H9 (cell line): ENCODE data around the gene ITGB7. TPM values are rescaled to one million over a fixed set of nuclear protein-coding genes. Genes with fewer than 3 reads are reported as not detected.

ENCODE experiments used
- DNase-seq: peaks from one replicate; pipeline ENCODE4 v3.0.0-alpha.2; 2017
- H2AFZ ChIP-seq: one replicate; pipeline ENCODE4 v1.6.1; 2013; ENCODE audit warnings: mild to moderate bottlenecking, low read length, control low read depth, moderate library complexity
- H2AK5ac ChIP-seq: 2 replicates; pipeline ENCODE4 v1.6.1; 2013; ENCODE audit warnings: low read length, control low read depth, mixed read lengths; ENCODE audit not compliant: insufficient read length
- H2BK120ac ChIP-seq: one replicate; pipeline ENCODE4 v1.6.1; 2013; ENCODE audit warnings: low read depth, mild to moderate bottlenecking, low read length, control low read depth, inconsistent platforms; ENCODE audit not compliant: poor library complexity, severe bottlenecking
- H2BK12ac ChIP-seq: 2 replicates; pipeline ENCODE4 v1.6.1; 2013; ENCODE audit warnings: low read length, control low read depth, mixed read lengths, low read depth; ENCODE audit not compliant: insufficient read length
- H2BK15ac ChIP-seq: 2 replicates; pipeline ENCODE4 v1.6.1; 2013; ENCODE audit warnings: low read depth, low read length, control low read depth
- H2BK20ac ChIP-seq: one replicate; pipeline ENCODE4 v1.6.1; 2013; ENCODE audit warnings: low read depth, mild to moderate bottlenecking, low read length, control low read depth, inconsistent platforms; ENCODE audit not compliant: poor library complexity, severe bottlenecking
- H2BK5ac ChIP-seq: 2 replicates; pipeline ENCODE4 v1.6.1; 2013; ENCODE audit warnings: low read length, control low read depth, mixed read lengths; ENCODE audit not compliant: insufficient read length
- H3K14ac ChIP-seq: 2 replicates; pipeline ENCODE4 v1.6.1; 2013; ENCODE audit warnings: low read length, control low read depth; ENCODE audit not compliant: insufficient read depth
- H3K18ac ChIP-seq: 2 replicates; pipeline ENCODE4 v1.6.1; 2013; ENCODE audit warnings: low read depth, mild to moderate bottlenecking, mixed read lengths, low read length, control low read depth; ENCODE audit not compliant: insufficient read length
- H3K23ac ChIP-seq: 2 replicates; pipeline ENCODE4 v1.6.1; 2013; ENCODE audit warnings: low read length, control low read depth, mixed read lengths, low read depth; ENCODE audit not compliant: insufficient read length
- H3K23me2 ChIP-seq: 2 replicates; pipeline ENCODE4 v1.6.1; 2013; ENCODE audit warnings: low read depth, mild to moderate bottlenecking, mixed read lengths, low read length, control low read depth; ENCODE audit not compliant: insufficient read length, poor library complexity, severe bottlenecking
- H3K27ac ChIP-seq: 2 replicates; pipeline ENCODE4 v1.5.1; 2013; ENCODE audit warnings: low read length, control low read depth, mixed read lengths, low read depth; ENCODE audit not compliant: insufficient read length
- H3K27me3 ChIP-seq: 2 replicates; pipeline ENCODE4 v1.6.1; 2013; ENCODE audit warnings: low read length, control low read depth, inconsistent platforms; ENCODE audit not compliant: insufficient read depth
- H3K4ac ChIP-seq: 2 replicates; pipeline ENCODE4 v1.6.1; 2013; ENCODE audit warnings: low read depth, mild to moderate bottlenecking, control low read depth, inconsistent platforms, low read length, moderate library complexity
- H3K4me1 ChIP-seq: 2 replicates; pipeline ENCODE4 v1.6.1; 2013; ENCODE audit warnings: low read length, control low read depth, inconsistent platforms; ENCODE audit not compliant: insufficient read depth
- H3K4me2 ChIP-seq: 2 replicates; pipeline ENCODE4 v1.6.1; 2013; ENCODE audit warnings: low read length, control low read depth, mixed read lengths; ENCODE audit not compliant: insufficient read length, insufficient read depth
- H3K56ac ChIP-seq: 2 replicates; pipeline ENCODE4 v1.6.1; 2013; ENCODE audit warnings: low read depth, mild to moderate bottlenecking, mixed read lengths, low read length, control low read depth; ENCODE audit not compliant: insufficient read length
- H3K79me1 ChIP-seq: 2 replicates; pipeline ENCODE4 v1.6.1; 2013; ENCODE audit warnings: low read depth, mild to moderate bottlenecking, moderate library complexity, low read length, control low read depth, inconsistent platforms; ENCODE audit not compliant: insufficient read depth, poor library complexity, severe bottlenecking
- H3K79me2 ChIP-seq: 2 replicates; pipeline ENCODE4 v1.6.1; 2013; ENCODE audit warnings: low read length, control low read depth, inconsistent platforms; ENCODE audit not compliant: insufficient read depth
- H3K9ac ChIP-seq: 2 replicates; pipeline ENCODE4 v1.6.1; 2013; ENCODE audit warnings: low read length, control low read depth, mixed read lengths; ENCODE audit not compliant: insufficient read length; ENCODE audit errors: extremely low read depth
- H3K9me3 ChIP-seq: one replicate; pipeline ENCODE4 v1.6.1; 2013; ENCODE audit warnings: low read depth, low read length, inconsistent platforms; ENCODE audit not compliant: control insufficient read depth
- H3T11ph ChIP-seq: one replicate; pipeline ENCODE4 v1.6.1; 2013; ENCODE audit warnings: mild to moderate bottlenecking, low read length, control low read depth, inconsistent platforms
- H4K20me1 ChIP-seq: one replicate; pipeline ENCODE4 v1.6.1; 2013; ENCODE audit not compliant: control insufficient read depth, insufficient read length, insufficient read depth
- H4K5ac ChIP-seq: 2 replicates; pipeline ENCODE4 v1.6.1; 2013; ENCODE audit warnings: low read depth, mild to moderate bottlenecking, mixed read lengths, low read length, control low read depth; ENCODE audit not compliant: insufficient read length
- H4K8ac ChIP-seq: replicated peaks from 2 replicates; pipeline ENCODE4 v1.6.1; 2013; ENCODE audit warnings: low read length, control low read depth, mixed read lengths, low read depth; ENCODE audit not compliant: insufficient read length
- H4K91ac ChIP-seq: 2 replicates; pipeline ENCODE4 v1.6.1; 2013; ENCODE audit warnings: low read depth, mild to moderate bottlenecking, moderate library complexity, mixed read lengths, low read length, control low read depth; ENCODE audit not compliant: insufficient read length
- H3K27ac Mint-ChIP-seq, 3 experiments: 2 replicates in 2 of 3; 3 replicates in 1 of 3; pipeline ENCODE4 v1.8.0; 2020 to 2021; ENCODE audit warnings: mixed read lengths in 3 of 3, mild to moderate bottlenecking in 1 of 3, moderate library complexity in 1 of 3
- H3K27me3 Mint-ChIP-seq: 2 replicates; pipeline ENCODE4 v1.8.0; 2021; ENCODE audit warnings: low read depth, mild to moderate bottlenecking, moderate library complexity, mixed read lengths
- H3K36me3 Mint-ChIP-seq, 3 experiments: 2 replicates in 2 of 3; 3 replicates in 1 of 3; pipeline ENCODE4 v1.8.0; 2020 to 2021; ENCODE audit warnings: low read depth in 3 of 3, mixed read lengths in 3 of 3; ENCODE audit not compliant: insufficient read depth in 1 of 3
- H3K4me1 Mint-ChIP-seq, 2 experiments: 2 replicates each; pipeline ENCODE4 v1.8.0; 2020; ENCODE audit warnings: mixed read lengths in 2 of 2
- H3K4me3 Mint-ChIP-seq, 2 experiments: 2 replicates in 1 of 2; 3 replicates in 1 of 2; pipeline ENCODE4 v1.8.0; 2020 to 2021; ENCODE audit warnings: mild to moderate bottlenecking in 2 of 2, mixed read lengths in 2 of 2, moderate library complexity in 1 of 2
- H3K9me3 Mint-ChIP-seq, 2 experiments: 2 replicates in 1 of 2; 3 replicates in 1 of 2; pipeline ENCODE4 v1.8.0; 2020; ENCODE audit warnings: mild to moderate bottlenecking in 2 of 2, mixed read lengths in 2 of 2, moderate library complexity in 1 of 2
- WGBS: extraction: QIAGEN DNeasy Blood & Tissue Kit; methylation state at CpG from one replicate; pipeline ENCODE4 v1.1.7; 2013; ENCODE audit warnings: missing lambda C conversion rate, low lambda C conversion rate, mixed read lengths; ENCODE audit not compliant: insufficient read length; ENCODE audit errors: extremely low coverage; 5-methylcytosine and 5-hydroxymethylcytosine counted together
- total RNA-seq: library from RNA; stranded (reverse); gene quantifications from 2 replicates; pipeline ENCODE4 v1.2.1, GENCODE V29; 2021
- TF ChIP-seq, protein P1 (sequence below): fragments of 200-600 bp; sonication (generic); conservative IDR thresholded peaks from 3 replicates; pipeline ENCODE4 v1.8.0; 2021; ENCODE audit warnings: antibody characterized with exemption, mild to moderate bottlenecking

The ITGB7 gene
- total RNA-seq, 1 experiment from 2014 or later: 0.39 TPM

DNA sequence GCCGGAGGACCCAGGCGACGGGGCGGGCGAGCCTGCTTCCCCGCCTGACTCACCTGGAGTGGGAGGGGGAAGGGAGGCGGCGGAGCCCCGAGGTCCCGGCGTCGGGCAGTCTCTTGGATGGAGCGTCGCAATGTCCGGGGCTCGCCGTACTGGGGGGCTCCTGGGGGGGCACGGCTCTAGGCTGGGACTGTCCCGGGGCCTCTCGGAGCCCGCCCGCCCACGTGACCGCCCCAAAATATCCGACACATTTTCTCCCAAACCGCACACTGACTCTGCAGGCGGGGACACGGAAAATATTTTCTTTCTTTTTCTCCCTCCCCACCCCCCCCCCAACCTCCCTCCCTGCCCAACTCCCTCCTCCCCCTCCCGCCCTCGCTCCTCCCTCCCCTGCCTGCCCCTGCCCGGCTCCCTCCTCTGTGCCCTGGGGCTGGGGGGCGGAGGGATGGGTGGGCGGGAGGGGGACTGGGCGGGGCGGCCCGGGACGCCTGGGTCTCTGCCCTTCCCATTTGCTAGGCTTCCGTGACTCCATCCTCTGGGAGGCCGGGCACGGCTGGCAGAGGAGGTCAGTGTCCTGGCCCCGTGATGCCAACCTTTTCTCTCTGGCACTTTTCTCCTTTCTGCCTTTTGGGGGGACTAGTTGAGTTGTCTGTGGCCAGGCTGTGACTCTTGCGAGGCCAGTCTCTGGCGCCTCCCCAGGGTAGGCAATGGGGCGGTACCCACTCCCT is 25.0 kb upstream of the ITGB7 start, which contains the start of gene RARG:
Gene RARG, minus strand, starts transcription at position 289 of the 725 bp plus-strand sequence. CDS start 4,664 bp downstream, outside the sequence.
- Histone ChIP-seq H3K23ac (no peak within 1 kb of the TSS), H3K27ac (no peak within 1 kb of the TSS), H2AFZ (no peak within 1 kb of the TSS), H3K4me1 (peaks cover 22% of the 10 kb centered on the region; the same call in 1 of the 2 replicates), H4K20me1 (no peaks in the 10 kb centered on the region), H3T11ph (no peak within 1 kb of the TSS), H3K4me2 (peak within 1 kb of the TSS; percentile 94), H2BK12ac (no peak within 1 kb of the TSS), H2BK15ac (no peak within 1 kb of the TSS), H3K23me2 (peaks cover 16% of the 10 kb centered on the region), H4K5ac (no peak within 1 kb of the TSS), H3K27me3 (peaks cover 3% of the 10 kb centered on the region), H3K4ac (no peak within 1 kb of the TSS), H3K9me3 (no peaks in the 10 kb centered on the region), H3K56ac (no peak within 1 kb of the TSS), H3K9ac (peak within 1 kb of the TSS; percentile 49), H2BK120ac (no peak within 1 kb of the TSS), H2AK5ac (no peak within 1 kb of the TSS), H2BK5ac (no peak within 1 kb of the TSS), H3K79me2 (no peaks in the 10 kb centered on the region; the same call in 1 of the 2 replicates), H3K18ac (no peak within 1 kb of the TSS), H3K79me1 (no peaks in the 10 kb centered on the region), H2BK20ac (no peak within 1 kb of the TSS), H4K91ac (no peak within 1 kb of the TSS), H4K8ac (no peak within 1 kb of the TSS), H3K14ac (no peak within 1 kb of the TSS; the same call in 1 of the 2 replicates)
- Mint-ChIP-seq H3K36me3 (peaks cover under 1 to 12% (median 6%) of the 10 kb centered on the region in 3 experiments; a peak in 6 of 7 replicates), H3K27me3 (peaks cover 14% of the 10 kb centered on the region), H3K27ac (peak within 1 kb of the TSS; percentile 27 to 96 (median 91); a peak in 6 of 7 replicates), H3K9me3 (no peaks in the 10 kb centered on the region), H3K4me3 (peak within 1 kb of the TSS; percentile 73 to 89), H3K4me1 (peaks cover 81 to 84% of the 10 kb centered on the region in 2 experiments)
- peak; percentile 79 for DNase-seq
- TF ChIP-seq, protein P1, sequence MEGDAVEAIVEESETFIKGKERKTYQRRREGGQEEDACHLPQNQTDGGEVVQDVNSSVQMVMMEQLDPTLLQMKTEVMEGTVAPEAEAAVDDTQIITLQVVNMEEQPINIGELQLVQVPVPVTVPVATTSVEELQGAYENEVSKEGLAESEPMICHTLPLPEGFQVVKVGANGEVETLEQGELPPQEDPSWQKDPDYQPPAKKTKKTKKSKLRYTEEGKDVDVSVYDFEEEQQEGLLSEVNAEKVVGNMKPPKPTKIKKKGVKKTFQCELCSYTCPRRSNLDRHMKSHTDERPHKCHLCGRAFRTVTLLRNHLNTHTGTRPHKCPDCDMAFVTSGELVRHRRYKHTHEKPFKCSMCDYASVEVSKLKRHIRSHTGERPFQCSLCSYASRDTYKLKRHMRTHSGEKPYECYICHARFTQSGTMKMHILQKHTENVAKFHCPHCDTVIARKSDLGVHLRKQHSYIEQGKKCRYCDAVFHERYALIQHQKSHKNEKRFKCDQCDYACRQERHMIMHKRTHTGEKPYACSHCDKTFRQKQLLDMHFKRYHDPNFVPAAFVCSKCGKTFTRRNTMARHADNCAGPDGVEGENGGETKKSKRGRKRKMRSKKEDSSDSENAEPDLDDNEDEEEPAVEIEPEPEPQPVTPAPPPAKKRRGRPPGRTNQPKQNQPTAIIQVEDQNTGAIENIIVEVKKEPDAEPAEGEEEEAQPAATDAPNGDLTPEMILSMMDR: no peak
- no CpG with 5 or more reads among the region's 44 CpGs for WGBS
